ENCODE data around the gene SPOCK1.

DNA sequence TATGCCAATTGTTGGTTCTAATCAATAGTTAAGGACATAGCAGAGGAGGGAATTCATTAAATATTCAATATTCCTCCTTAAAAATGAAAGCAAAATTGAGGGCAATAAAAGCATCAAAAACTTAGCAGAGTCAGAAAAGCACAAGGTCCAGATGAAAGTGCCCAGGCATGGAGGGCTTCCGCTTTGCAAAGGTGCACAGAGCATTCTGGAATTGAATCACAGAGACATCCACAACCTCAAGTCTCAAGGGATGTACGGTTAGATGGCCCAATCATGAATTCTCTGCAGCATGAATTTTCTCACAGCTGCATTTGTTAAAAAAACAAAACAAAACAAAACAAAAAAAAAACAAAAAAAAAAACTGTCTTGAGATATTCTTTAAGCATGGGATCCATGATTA, 253.7 kb downstream of the SPOCK1 start:
- TF ChIP-seq POLR2A (IDR thresholded peaks at IDR 0.05; ENCODE audit: extremely low read depth, insufficient read length), result no peak
- no peak for TF ChIP-seq MYC (IDR thresholded peaks at IDR 0.05; ENCODE audit: low read depth, low read length)
- TF ChIP-seq, protein P1, sequence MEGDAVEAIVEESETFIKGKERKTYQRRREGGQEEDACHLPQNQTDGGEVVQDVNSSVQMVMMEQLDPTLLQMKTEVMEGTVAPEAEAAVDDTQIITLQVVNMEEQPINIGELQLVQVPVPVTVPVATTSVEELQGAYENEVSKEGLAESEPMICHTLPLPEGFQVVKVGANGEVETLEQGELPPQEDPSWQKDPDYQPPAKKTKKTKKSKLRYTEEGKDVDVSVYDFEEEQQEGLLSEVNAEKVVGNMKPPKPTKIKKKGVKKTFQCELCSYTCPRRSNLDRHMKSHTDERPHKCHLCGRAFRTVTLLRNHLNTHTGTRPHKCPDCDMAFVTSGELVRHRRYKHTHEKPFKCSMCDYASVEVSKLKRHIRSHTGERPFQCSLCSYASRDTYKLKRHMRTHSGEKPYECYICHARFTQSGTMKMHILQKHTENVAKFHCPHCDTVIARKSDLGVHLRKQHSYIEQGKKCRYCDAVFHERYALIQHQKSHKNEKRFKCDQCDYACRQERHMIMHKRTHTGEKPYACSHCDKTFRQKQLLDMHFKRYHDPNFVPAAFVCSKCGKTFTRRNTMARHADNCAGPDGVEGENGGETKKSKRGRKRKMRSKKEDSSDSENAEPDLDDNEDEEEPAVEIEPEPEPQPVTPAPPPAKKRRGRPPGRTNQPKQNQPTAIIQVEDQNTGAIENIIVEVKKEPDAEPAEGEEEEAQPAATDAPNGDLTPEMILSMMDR (IDR thresholded peaks at IDR 0.05; ENCODE audit: low read depth, low read length), result no peak
- TF ChIP-seq, protein P2, sequence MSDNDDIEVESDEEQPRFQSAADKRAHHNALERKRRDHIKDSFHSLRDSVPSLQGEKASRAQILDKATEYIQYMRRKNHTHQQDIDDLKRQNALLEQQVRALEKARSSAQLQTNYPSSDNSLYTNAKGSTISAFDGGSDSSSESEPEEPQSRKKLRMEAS (IDR thresholded peaks at IDR 0.05; ENCODE audit: low read depth, low read length), result no peak
